Activated CD4-positive, CD25-positive, alpha-beta regulatory T cell treated with anti-CD3 and anti-CD28 coated beads, Interleukin-2, amount 50 U/mL, for 72 hours (primary cell): ENCODE data around the gene CR1L.
A peak's percentile ranks its signal among the peaks of the same experiment; 100 is the strongest.
"Not testable (repeated sequence)": the region's sequence is repeated elsewhere in the genome, so short reads cannot be mapped to it uniquely, and the experiment has no call there.

ENCODE experiments used
- DNase-seq: peaks from one replicate; pipeline ENCODE4 v3.0.0; 2021

The CR1L gene

DNA sequence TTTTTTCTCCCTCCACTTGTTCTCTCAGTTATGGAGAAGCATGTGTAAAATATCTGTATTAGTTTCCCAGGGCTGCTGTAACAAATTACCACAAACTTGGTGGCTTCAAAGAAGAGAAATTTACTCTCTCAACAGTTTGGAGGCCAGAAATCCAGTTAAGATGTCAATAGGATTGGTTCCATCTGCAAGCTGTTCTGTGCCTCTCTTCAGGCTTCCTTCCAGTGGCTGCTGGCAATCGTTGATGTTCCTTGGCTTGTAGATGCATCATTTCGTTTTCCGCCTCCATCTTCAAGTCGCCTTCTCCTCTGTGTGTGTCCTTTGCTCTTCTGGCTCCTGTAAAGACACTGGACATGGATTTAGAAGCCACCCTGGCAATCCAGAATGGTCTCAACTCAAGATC, 45.6 kb downstream of the CR1L start:
- DNase-seq: not testable (repeated sequence)

DNA sequence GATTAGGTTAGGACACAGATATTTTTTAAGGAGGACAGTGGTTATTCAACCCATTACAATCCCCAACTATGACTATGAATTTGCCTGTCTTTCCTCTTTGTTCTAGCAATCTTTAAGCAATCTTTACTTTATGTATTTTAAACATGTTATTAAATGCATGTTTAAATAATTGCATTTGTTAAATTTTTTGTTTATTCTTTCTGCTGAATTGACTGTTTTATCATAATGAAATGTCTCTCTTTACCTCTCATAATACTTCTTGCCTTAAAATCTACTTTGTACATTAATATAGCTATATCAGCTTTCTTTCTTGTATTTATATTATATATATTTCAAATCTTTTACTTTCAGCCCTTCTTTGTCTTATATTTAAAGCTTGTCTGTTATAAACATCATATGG, 46.1 kb downstream of the CR1L start:
- DNase-seq: no peak

DNA sequence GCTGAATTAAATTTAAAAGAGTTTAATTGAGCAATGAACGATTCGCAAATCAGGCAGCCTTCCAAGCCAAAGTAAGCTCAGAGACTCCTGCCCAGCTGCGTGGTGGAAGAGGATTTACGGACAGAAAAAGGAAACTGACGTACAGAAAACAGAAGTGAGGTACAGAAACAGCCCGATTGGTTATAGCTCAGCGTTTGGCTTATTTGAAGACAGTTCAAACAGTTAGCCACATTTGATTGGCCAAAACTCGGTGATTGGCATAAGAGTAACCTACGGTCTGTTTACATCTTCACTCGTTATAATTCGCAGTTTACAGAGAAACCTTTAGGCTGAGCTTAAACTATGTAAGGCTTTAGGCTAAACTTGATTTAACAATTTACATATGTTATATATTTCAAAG, 46.9 kb downstream of the CR1L start:
- no peak for DNase-seq

DNA sequence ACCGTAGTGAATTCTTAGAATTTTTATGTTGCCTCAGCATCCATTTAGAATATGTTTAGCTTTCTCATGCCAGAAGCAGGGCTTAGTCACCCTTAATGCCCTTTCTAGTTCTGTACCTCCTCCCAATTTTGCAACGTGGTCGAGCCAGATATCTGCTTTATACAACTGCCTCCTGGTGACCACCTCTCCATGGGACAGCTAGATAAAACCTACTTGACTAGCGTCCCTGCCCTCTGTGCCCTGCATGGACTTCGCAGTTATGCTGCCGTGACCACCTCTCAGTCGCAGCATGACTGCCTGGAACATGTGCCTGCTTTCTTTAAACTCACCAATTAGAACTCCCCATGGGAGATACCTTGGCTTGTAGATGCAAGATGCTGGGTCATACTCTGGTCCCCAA, 47.4 kb downstream of the CR1L start:
- DNase-seq: not testable (repeated sequence)

DNA sequence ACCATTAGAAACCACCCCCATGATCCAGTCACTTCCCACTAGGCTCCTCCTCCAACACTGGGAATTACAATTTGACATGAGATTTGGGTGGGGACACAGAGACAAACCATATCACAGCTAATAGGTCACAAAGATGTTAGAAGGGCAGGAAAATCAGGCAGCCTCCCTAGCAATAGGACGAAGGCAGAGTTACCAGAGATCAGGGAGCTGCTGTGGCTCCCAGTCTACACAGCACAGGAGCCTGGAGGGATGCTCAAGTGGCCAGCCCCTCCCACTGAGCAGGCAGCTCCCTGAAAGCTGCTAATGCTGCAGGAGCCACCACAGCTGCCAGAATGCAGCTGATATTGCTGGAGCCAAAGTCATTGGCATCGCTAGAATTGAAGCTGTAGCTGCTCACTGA, 51.0 kb downstream of the CR1L start:
- no peak for DNase-seq

DNA sequence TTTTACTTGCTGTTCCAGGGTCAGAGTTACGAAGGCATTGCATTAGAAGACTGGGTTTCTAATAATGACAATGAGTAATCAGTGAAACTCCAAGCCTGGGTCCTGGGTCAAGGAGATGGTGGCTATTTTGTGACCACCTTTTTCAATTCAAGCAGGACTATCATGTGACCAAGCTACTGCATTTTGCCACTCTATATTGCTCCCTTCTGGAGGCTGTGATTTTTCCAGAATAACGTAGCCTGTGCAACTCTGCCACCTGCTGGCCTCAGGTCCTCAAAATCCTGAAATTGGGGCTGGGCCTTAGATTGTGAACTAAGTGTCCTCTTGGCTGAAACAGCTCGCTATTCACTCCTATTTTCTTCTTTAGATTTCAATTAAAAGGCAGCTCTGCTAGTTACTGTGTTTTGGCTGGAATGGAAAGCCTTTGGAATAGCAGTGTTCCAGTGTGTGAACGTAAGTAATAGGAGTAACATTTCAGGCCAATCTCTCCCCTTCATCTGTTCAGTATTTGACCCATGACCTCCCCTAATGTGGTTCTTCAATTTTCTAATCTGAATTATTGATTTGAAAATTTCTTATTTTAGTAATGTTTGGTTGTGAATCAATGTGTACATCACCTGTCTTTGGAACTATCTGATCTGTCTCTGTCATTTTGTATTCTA, 54.0 kb downstream of the CR1L start:
- peak; percentile 34 for DNase-seq

DNA sequence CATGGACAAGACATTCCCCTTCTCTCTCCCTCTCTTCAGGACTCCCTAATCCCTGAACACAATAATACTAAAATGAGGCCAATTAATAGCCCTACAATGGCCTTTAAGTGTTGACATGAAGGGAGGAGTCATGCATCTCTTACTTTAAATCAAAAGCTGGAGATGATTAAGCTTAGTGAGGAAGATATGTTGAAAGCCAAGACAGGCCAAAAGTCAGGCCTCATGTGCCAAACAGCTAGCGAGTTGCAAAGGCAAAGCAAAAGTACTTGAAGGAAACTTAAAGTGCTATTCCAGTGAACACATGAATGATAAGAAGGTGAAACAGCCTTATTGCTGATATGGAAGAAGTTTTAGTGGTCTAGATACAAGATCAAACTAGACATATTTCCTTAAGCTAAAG, 57.4 kb downstream of the CR1L start:
- no peak for DNase-seq

DNA sequence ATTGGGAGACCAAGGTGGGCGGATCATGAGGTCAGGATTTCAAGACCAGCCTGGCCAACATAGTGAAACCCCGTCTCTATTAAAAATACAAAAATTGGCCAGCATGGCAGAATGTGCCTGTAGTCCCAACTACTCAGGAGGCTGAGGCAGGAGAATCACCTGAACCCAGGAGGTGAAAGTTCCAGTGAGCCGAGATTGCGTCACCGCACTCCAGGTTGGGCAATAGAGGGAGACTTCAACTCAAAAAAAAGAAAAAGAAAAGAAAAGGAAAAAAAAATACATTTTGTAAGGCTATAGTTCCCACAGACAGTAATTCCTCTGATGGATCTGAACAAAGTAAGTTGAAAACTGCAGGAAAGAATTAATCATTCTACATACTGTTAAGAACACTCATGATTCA, 58.8 kb downstream of the CR1L start:
- no peak for DNase-seq

DNA sequence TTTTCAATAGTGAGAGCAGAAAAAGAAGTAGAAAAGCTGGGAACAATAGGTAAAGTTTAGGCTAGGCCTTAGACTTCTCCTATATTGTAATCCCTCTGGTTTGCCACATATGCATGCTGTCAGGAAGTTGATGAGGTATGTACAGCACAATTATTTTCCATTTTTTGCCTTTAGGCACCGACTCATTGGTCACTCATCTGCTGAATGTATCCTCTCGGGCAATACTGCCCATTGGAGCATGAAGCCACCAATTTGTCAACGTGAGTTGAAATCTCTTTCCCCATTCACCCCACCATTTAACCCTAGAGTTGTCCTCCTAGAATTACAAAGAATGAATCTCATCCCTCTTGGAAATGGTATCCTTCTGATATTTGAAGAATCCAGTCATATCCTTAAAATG, 63.1 kb downstream of the CR1L start:
- DNase-seq: not testable (repeated sequence)

DNA sequence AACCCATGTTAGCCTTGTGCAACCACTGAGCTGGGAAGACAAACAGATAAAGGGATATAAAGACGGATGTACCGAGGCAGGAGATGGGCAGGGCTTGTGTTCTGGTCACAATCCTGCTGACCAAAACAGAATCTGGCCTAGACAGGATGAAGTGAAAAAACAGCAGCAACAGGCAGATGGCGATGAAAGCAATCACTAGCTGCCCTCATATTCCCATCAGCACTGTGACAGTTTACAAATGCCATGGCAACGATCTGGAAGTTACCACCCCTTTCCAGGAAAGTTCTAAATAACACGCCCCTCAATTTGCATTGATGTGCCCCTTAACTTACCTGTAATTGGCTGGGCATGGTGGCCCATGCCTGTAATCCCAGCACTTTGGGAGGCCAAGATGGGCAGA, 66.4 kb downstream of the CR1L start:
- DNase-seq: no peak

DNA sequence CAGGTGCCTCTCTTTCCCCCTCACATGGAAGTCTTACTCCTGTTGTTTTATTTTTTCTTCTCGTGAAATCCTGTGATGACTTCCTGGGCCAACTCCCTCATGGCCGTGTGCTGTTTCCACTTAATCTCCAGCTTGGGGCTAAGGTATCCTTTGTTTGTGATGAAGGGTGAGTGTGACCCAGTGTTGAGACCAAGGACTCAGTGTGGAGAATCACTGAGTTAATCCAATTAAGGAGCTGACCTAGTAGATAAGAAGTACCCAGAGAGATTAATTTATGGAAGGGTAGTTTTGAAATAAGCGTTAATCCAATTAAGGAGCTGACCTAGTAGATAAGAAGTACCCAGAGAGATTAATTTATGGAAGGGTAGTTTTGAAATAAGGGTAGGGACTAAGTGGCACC, 67.8 kb downstream of the CR1L start:
- DNase-seq: not testable (repeated sequence)

DNA sequence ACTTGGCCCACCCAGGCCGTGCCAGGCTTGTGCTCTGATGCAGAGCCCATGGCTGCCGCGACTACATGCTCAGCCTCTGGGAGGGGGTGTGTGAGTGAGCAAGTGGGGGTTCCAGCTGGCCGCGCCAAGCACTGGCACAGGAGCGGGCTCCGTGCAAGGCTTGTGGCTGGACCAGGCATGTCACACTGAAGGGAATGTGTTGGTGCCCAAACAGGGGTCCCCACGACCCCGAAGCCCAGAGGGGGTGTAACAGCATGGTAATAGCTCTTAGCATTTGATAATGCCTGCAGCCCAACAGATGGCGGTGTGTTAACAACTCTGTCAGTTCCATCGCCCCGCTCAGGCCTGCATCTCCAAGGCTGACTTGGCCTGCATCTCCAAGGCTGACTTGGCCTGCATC, 68.6 kb downstream of the CR1L start:
- DNase-seq: no peak

DNA sequence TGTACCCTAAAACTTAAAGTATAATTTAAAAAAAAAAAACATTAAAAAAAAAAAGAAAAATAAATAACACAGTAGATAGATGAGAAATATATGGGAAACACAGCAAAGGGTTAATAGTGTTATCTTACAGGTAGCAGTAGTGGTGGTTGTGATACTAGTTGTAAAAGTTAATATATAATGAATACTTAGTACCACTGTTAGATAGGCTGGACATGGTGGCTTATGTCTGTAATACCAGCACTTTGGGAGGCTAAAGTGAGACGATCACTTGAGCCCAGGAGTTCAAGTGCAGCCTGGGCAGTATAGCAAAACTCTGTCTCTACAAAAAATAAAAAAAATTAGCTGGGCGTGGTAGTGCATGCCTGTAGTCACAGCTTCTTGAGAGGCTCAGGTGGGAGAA, 74.3 kb downstream of the CR1L start:
- no peak for DNase-seq

DNA sequence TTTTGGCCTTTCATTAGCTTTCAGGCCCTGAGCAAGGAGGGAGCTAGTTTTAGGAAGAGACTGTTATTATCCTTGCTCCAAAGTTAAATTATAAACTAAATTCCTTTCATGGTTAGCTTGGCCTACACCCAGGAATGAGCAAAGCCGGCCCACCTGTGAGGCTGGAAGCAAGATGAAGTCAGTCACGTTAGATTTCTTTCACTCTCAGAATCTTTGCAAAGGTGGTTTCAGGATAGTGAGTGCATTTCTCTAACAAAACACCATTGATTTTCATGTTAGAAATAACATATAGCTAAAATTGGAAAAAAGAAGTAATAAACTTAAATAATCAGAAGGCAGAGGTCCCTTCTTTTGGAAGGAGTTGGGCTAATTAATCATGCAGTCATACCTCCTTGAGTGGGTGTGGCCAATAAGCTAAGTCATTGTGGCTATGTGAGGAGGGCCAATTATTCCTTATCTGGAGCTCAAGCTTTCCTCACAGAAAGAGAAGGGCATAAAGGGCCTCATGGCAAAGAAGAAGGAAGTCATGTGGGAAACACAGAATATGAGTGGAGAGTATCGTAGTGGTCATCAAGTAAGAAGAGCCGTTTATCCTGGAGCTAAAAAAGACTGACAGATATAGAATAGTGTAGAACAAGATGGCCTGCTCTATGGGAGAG, 83.4 kb downstream of the CR1L start:
- DNase-seq: not testable (repeated sequence)

DNA sequence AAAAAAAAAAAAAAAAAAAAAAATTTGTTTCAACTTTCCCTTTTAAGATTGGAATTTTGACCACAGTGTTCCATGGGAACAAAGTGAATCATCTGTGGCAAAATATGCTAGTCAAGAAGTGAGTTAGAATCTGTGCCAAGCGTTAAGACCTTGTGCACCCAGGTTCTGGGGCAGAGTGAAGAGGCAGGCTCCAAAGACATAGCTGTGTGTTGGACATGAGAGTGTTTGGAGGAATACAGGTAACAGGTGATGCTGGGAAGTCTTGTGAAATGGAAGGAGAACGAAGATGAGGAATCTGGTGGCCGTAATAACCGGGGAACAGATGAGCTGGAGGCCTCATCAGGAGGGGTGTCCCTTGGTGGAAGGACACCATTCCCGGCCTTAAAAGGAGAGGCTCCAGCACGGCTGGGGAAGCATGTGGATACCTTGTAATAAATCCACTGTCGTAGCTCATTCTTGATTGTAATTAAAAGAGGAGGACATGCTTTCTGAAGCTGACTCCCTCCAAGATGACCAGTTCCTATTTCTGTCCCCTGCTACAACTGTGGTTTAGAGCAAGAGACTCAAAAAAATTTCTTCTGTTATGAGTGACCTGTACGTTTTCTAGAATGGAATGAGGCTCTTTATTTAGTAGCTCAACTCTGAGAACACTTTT, 92.7 kb downstream of the CR1L start:
- not testable (repeated sequence) for DNase-seq

DNA sequence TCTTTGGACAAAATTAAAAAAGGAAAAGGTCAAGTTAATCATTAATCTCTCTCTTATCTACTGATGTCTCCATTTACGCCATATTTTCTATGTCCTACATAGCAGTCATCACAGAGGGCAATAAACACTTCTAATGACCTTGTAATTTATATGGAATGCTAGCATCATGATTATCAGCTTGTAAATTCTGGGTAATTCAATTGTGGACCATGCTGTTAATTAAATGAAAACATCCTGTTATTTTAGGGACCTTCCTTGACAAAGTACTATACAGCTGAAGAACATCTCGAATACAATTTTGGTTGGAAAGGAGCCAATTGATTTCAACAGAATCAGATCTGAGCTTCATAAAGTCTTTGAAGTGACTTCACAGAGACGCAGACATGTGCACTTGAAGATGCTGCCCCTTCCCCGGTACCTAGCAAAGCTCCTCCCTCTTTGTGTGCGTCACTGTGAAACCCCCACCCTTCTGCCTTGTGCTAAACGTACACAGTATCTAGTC, 93.3 kb downstream of the CR1L start:
- DNase-seq: not testable (repeated sequence)

DNA sequence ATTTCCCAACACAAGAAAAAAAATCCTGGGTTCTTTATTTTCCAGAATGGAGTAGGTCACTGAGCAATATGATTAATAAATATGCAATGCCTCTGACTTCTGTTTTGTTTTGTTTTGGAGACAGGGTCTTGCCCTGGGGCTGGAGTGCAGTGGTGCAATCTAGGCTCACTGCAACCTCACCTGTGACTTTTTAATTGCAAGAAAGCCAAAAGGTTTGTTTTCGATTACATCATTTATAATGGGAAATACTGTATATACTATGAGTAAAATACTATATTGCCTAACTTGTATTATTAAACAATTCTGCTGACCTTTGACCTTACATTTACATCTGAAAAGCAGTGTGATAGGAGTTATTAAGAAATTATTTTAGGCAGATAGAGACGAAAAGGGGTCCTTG, 95.3 kb downstream of the CR1L start:
- no peak for DNase-seq

DNA sequence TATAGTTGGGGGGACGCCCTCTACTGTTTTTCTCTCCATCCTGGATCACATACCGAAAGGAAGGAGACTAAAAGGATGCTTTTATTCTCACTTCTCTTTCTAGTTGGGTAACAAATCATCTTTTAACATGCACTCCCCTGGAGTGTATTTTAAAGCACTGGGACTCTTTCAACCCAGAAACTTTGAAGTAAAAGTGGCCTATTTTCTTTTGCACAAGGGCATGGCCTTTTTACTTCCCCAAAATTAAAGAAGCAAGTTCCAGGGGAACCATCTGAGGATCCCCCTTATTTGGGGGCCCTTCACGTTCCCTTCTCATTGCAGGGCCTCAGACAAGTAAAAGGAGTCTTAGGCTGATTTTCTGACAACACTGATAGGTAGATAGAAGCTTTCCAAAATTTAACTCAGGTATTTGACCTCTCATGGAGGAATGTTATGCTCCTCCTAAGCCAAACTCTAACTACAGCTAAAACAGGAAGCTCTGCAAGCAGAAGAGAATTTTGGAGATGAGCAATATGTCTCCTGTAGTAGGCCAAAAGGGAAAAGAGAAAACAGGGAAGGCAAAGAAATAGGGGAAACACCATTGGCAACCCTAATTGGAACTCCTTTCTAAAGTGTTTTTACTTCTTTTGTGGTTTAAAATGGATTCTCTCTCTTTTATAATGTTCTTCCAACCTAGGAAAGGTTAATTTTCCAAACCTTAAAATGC, 98.1 kb downstream of the CR1L start:
- no peak for DNase-seq

DNA sequence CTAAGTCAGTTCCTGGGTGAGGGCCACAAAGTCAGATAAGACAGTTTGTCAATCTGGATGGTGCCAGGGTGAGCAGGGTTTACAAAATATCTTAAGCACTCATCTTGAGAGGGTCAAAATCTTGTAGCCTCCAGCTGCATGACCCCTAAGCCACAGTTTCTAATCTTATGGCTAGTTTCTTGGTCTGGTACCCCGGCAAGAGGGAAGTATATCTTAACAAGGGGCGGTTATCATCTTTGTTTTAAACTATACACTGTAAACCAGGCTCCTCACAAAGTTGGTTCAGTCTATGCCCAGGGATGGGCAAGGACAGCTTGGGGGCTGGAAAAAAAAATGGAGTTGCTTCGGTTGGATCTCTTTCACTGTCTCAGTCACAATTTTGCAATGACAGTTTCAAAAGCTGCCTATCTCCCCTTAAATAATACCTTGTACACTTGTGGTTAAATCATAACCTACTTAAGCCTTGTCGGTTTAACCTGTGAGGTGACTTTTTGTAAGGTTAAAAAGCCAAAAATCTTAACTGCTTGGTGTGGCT, 99.1 kb downstream of the CR1L start:
- no peak for DNase-seq

DNA sequence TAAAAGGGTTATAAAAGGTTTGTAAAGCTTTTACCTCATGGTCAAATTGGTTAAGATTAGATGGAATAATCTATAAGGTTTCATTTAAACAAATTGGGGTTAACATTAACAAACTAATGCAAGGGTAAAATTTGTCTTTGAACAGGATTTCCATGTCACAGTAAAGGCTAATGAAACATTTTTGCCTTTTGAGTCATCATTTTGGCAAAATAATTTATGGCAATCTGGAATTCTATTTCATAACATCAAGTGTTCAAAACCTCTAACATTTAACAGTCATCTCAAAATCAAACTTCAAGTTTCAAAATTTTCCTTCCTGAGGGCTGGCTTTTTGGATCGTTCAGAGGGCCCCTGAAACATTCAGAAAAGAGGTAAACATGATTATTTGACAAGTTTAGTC, 100.4 kb downstream of the CR1L start:
- no peak for DNase-seq

DNA sequence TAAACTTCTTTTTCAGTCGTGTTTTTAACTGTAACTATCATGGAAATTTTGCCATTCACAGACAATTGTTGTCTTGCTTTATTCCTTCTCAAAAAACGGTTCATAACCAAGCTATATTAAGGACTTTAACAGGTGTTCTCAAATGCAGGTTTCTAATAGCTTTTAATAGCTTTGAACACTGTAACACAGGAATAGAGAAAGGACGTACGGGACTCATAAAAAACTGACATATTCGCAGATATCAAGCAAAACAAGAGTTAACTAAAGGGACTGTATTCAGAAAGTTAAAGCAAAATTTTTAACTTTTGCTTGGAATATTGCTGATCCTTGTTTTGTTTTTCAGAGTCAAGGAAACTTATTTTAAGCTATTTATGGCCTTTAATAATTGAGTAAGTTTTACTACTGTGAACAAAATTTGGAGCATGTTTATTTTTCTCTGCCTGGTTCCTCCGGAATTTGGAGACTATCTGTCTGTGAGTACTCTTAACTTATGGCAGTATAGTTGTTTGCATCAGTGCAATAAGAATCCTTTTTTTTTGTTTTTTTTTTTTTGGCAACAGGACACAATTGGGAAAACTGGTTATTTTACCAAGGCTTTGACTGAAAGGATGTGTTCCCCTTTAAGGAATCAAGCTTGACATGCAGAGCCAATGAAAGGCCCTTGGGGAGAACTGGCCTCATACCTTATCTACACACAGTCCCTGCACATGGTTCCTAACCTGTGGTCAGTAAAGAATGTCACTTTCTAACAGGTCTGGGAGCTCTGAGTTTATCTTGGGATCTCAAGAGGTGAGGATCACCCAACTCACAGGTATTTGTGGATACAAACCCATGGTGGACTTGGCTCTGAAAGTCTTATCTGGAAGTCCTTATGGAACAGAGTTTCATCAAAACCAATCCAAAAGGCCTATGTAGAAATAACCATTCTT, 101.2 kb downstream of the CR1L start:
- DNase-seq: no peak
